K562 (cell line): ENCODE measurements around the gene SHOX. TPM values are rescaled to one million over a fixed set of nuclear protein-coding genes. Genes with fewer than 3 reads are reported as not detected.

ENCODE experiments used
- ATAC-seq: fragments of 200-7000 bp; cut with Tn5 transposase; 3 replicates; pipeline ENCODE4 v1.9.1; 2020; ENCODE audit warnings: moderate library complexity
- BruUV-seq: library from RNA; stranded (reverse); fragments of 400-500 nt; replicated peaks from 2 replicates; lab custom pipeline; 2021; lab: Mats Ljungman, UMichigan
- CTCF ChIA-PET: fragments of 300-600 bp; formaldehyde crosslinking; extraction: SDS; loops from one replicate; lab custom pipeline; 2021; ENCODE audit warnings: low intra/inter-chr PET ratio; lab: Yijun Ruan, JAX
- POLR2A ChIA-PET: fragments of 300-600, 350-650 bp; sonication (Branson Sonifier 250); formaldehyde crosslinking; extraction: SDS; loops from one replicate; lab custom pipeline; 2021; ENCODE audit warnings: antibody characterized with exemption, inconsistent platforms; lab: Yijun Ruan, JAX
- DNase-seq, 4 experiments: peaks; one replicate each; pipeline versions ENCODE4 v3.0.0 to v3.0.0-alpha.2; 2011 to 2018; ENCODE audit warnings: low spot score in 3 of 4, mixed read lengths in 3 of 4; ENCODE audit errors: extremely low read depth in 1 of 4
- FAIRE-seq: peaks from 2 replicates; lab custom pipeline; 2011; peaks lifted over from hg19 to GRCh38; lab: Jason Lieb, UNC
- H2AFZ ChIP-seq: 2 replicates; pipeline ENCODE4 v1.6.0; 2011; ENCODE audit warnings: low read depth, low read length, control low read depth, inconsistent platforms
- H3K27ac ChIP-seq: fragments of 200-600 bp; 3 replicates; pipeline ENCODE4 v1.8.0; 2011; ENCODE audit warnings: low read depth, mild to moderate bottlenecking, control low read depth, inconsistent platforms, low read length, moderate library complexity, mixed read lengths; ENCODE audit errors: extremely low read depth
- H3K27me3 ChIP-seq, 2 experiments: fragments of 300-600 bp in 1 of 2; 2 replicates in 1 of 2; 3 replicates in 1 of 2; pipeline versions ENCODE4 v1.6.0 to v1.8.0; 2011; ENCODE audit warnings: inconsistent platforms in 2 of 2, low read length in 2 of 2, mild to moderate bottlenecking in 1 of 2, mixed read lengths in 1 of 2, moderate library complexity in 1 of 2; ENCODE audit not compliant: control insufficient read depth in 2 of 2, insufficient read depth in 2 of 2
- H3K36me3 ChIP-seq: fragments of 300-600 bp; 3 replicates; pipeline ENCODE4 v1.8.0; 2011; ENCODE audit warnings: mild to moderate bottlenecking, low read length, inconsistent platforms; ENCODE audit not compliant: control insufficient read depth, insufficient read depth
- H3K4me1 ChIP-seq, 2 experiments: fragments of 200-600 bp in 1 of 2; replicated peaks in 1 of 2; 2 replicates in 1 of 2; 3 replicates in 1 of 2; pipeline versions ENCODE4 v1.5.1 to v1.8.0; 2011; ENCODE audit warnings: inconsistent platforms in 2 of 2, low read length in 2 of 2, mild to moderate bottlenecking in 1 of 2, mixed read lengths in 1 of 2, moderate library complexity in 1 of 2; ENCODE audit not compliant: control insufficient read depth in 2 of 2, insufficient read depth in 2 of 2
- H3K4me2 ChIP-seq: 2 replicates; pipeline ENCODE4 v1.6.1; 2011; ENCODE audit warnings: low read length, control low read depth, inconsistent platforms, mixed read lengths; ENCODE audit not compliant: insufficient read depth
- H3K4me3 ChIP-seq: fragments of 200-600 bp; sonication (generic), shearing (Covaris generic); 2 replicates; pipeline ENCODE4 v1.5.1; 2016; ENCODE audit warnings: control low read depth, inconsistent platforms
- H3K79me2 ChIP-seq: fragments of 200-600 bp; 3 replicates; pipeline ENCODE4 v1.8.0; 2011; ENCODE audit warnings: low read length, inconsistent platforms; ENCODE audit not compliant: control insufficient read depth, insufficient read depth
- H3K9ac ChIP-seq, 2 experiments: 2 replicates each; pipeline versions ENCODE4 v1.6.0 to v1.6.1; 2011; ENCODE audit warnings: low read depth in 2 of 2, low read length in 2 of 2, control low read depth in 1 of 2, inconsistent platforms in 1 of 2, mild to moderate bottlenecking in 1 of 2, mixed read lengths in 1 of 2; ENCODE audit not compliant: insufficient read depth in 1 of 2
- H3K9me1 ChIP-seq: one replicate; pipeline ENCODE4 v1.6.0; 2011; ENCODE audit warnings: inconsistent platforms, mild to moderate bottlenecking, low read length, moderate library complexity; ENCODE audit not compliant: control insufficient read depth, insufficient read depth
- H3K9me3 ChIP-seq: replicated peaks from 2 replicates; pipeline ENCODE4 v1.5.1; 2011; ENCODE audit warnings: low read depth, low read length, inconsistent platforms; ENCODE audit not compliant: control insufficient read depth, insufficient read depth
- H4K20me1 ChIP-seq: replicated peaks from 2 replicates; pipeline ENCODE4 v1.6.1; 2011; ENCODE audit warnings: low read length, inconsistent platforms, mixed read lengths; ENCODE audit not compliant: control insufficient read depth, insufficient read depth
- CAMTA2 ChIP-seq: fragments of 250-450 bp; sonication (Bioruptor Pico); conservative IDR thresholded peaks from 2 replicates; pipeline ENCODE4 v1.5.1; 2022
- HMG20B ChIP-seq: fragments of 250-450 bp; sonication (Bioruptor Pico); IDR thresholded peaks from 2 replicates; pipeline ENCODE4 v1.5.0; 2021; ENCODE audit warnings: mild to moderate bottlenecking
- KLF10 ChIP-seq: fragments of 250-450 bp; sonication (Bioruptor Pico); IDR thresholded peaks from 2 replicates; pipeline ENCODE4 v1.6.1; 2021; ENCODE audit warnings: matching md5 sums
- MBD2 ChIP-seq: sonication (generic); IDR thresholded peaks from 2 replicates; pipeline ENCODE4 v1.6.1; 2016; ENCODE audit warnings: low read depth, borderline replicate concordance
- OTX1 ChIP-seq: fragments of 450-650 bp; formaldehyde crosslinking; IDR thresholded peaks from 2 replicates; pipeline ENCODE4 v1.4.0; 2022; ENCODE audit warnings: mild to moderate bottlenecking
- POLR2H ChIP-seq: IDR thresholded peaks from 2 replicates; pipeline ENCODE4 v1.6.1; 2016; ENCODE audit warnings: missing genetic modification characterization, low read depth, mild to moderate bottlenecking, control low read depth, missing compliant biosample characterization, moderate library complexity
- PTBP1 ChIP-seq: fragments of 200-400 bp; formaldehyde crosslinking; IDR thresholded peaks from 2 replicates; pipeline ENCODE4 v1.6.1; 2017; ENCODE audit warnings: low read depth, low read length
- SAFB2 ChIP-seq: fragments of 200-400 bp; formaldehyde crosslinking; IDR thresholded peaks from 2 replicates; pipeline ENCODE4 v1.6.1; 2018; ENCODE audit warnings: borderline replicate concordance, low read length, low read depth, moderate library complexity; ENCODE audit not compliant: severe bottlenecking
- XRCC4 ChIP-seq: IDR thresholded peaks from one replicate; pipeline ENCODE4 v1.6.1; 2011; ENCODE audit not compliant: insufficient read depth, insufficient read length; ENCODE audit errors: extremely low read depth
- ZNF23 ChIP-seq: fragments of 250-450 bp; sonication (Bioruptor Pico); IDR thresholded peaks from 2 replicates; pipeline ENCODE4 v1.4.0; 2020; ENCODE audit warnings: mild to moderate bottlenecking
- ZNF444 ChIP-seq: fragments of 250-450 bp; sonication (Bioruptor Pico); IDR thresholded peaks from 2 replicates; pipeline ENCODE4 v1.4.0; 2020; ENCODE audit warnings: mild to moderate bottlenecking, moderate library complexity
- ZNF445 ChIP-seq: fragments of 250-450 bp; sonication (Bioruptor Pico); IDR thresholded peaks from 2 replicates; pipeline ENCODE4 v1.4.0; 2020; ENCODE audit warnings: low read depth, mild to moderate bottlenecking, moderate library complexity
- WGBS: fragments of 100-300 bp; shearing (Covaris generic); methylation state at CpG from one replicate; pipeline ENCODE4 v1.1.6; 2016; ENCODE audit warnings: low coverage, mixed read lengths; ENCODE audit not compliant: insufficient coverage; ENCODE audit errors: missing lambda C conversion rate; 5-methylcytosine and 5-hydroxymethylcytosine counted together
- in situ Hi-C: fragments of 300-500 bp; cut with MboI; formaldehyde crosslinking; loops from 4 replicates; pipeline ENCODE4 v1.15.0; 2018; ENCODE audit warnings: inconsistent platforms, mixed read lengths
- intact Hi-C: fragments of 100-400 bp; cut with micrococcal nuclease; formaldehyde crosslinking; loops from 2 replicates; pipeline ENCODE4 v1.14.2; 2022
- polyA plus RNA-seq, 8 experiments: library from polyadenylated mRNA; depleted of rRNA in 4 of 8; stranded (reverse) in 5 of 8; unstranded in 3 of 8; fragments of >200 nt; fragmentation: Nextera tagmentation in 2 of 8; fragmentation: Illumina TruSeq in 1 of 8; extraction: Ambion mirVana in 2 of 8; extraction: Trizol in 1 of 8; gene quantifications; 2 replicates each; pipeline versions ENCODE4 v1.2.1 to v1.2.3, GENCODE V29; 2011 to 2014; ENCODE audit warnings: inconsistent platforms in 1 of 8, missing spikeins in 1 of 8
- total RNA-seq, 7 experiments: library from RNA; depleted of rRNA in 6 of 7; stranded (reverse); fragments of >200 nt in 6 of 7; fragmentation: Illumina TruSeq in 2 of 7; extraction: Trizol in 2 of 7; gene quantifications; 2 replicates each; pipeline versions ENCODE4 v1.2.1 to v1.2.3, GENCODE V29; 2011 to 2021; ENCODE audit warnings: low replicate concordance in 1 of 7
- TF ChIP-seq, protein P1 (sequence below): fragments of 450-650 bp; IDR thresholded peaks from 2 replicates; pipeline ENCODE4 v1.6.1; 2018; ENCODE audit warnings: mild to moderate bottlenecking, low read depth; ENCODE audit not compliant: partially characterized antibody
- TF ChIP-seq, protein P2 (sequence below): fragments of 150-350 bp; conservative IDR thresholded peaks from 2 replicates; pipeline ENCODE4 v1.6.1; 2014; ENCODE audit warnings: low read length

SHOX gene
- total and polyA plus RNA-seq, 9 of the 15 experiments (the other 6 are each of a cell fraction or from before 2014, with no cell fraction given): not detected

DNA sequence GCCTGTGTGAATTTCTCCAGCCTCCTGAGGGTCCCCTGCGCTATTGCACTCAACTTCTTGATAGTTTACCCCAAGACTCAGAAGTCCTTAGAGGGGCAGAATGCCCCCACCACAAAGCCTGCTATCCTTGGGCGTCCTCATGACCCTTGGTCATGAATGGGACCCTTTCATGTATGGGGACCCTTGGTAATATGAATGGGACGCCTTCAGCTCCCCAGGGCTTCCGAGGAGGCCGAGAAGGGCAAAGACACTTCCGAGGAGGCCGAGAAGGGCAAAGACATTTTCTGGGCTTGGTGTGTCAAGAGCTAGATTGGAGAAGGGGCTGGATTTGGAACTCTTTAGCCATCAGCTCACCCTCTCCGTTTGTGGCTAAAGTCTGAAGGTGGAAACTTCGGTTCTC lies 8.6 kb downstream of the SHOX start:
- Histone ChIP-seq H3K4me3 (no peak overlapping the region), H3K4me1 (no peaks in the 10 kb centered on the region), H3K27ac (no peak overlapping the region), H3K9me1 (no peaks in the 10 kb centered on the region), H4K20me1 (no peaks in the 10 kb centered on the region), H3K9me3 (no peaks in the 10 kb centered on the region), H3K4me2 (no peak overlapping the region), H2AFZ (no peak overlapping the region), H3K27me3 (peaks cover 0 to 4% of the 10 kb centered on the region in 2 experiments; a peak in 1 of 5 replicates), H3K79me2 (no peaks in the 10 kb centered on the region), H3K9ac (no peak overlapping the region), H3K36me3 (no peaks in the 10 kb centered on the region)
- intact Hi-C loops: no loop called here
- TF ChIP-seq ZNF444 (no peak), KLF10 (CRISPR knock-in tag) (no peak), OTX1 (no peak), ZNF445 (CRISPR knock-in tag) (no peak), PTBP1 (no peak), SAFB2 (no peak), POLR2H (tag) (no peak), CAMTA2 (CRISPR knock-in tag) (no peak), ZNF23 (CRISPR knock-in tag) (no peak), MBD2 (no peak), HMG20B (no peak), XRCC4 (no peak)
- TF ChIP-seq, protein P1, sequence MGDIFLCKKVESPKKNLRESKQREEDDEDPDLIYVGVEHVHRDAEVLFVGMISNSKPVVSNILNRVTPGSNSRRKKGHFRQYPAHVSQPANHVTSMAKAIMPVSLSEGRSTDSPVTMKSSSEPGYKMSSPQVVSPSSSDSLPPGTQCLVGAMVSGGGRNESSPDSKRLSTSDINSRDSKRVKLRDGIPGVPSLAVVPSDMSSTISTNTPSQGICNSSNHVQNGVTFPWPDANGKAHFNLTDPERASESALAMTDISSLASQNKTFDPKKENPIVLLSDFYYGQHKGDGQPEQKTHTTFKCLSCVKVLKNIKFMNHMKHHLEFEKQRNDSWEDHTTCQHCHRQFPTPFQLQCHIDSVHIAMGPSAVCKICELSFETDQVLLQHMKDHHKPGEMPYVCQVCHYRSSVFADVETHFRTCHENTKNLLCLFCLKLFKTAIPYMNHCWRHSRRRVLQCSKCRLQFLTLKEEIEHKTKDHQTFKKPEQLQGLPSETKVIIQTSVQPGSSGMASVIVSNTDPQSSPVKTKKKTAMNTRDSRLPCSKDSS: no peak
- TF ChIP-seq, protein P2, sequence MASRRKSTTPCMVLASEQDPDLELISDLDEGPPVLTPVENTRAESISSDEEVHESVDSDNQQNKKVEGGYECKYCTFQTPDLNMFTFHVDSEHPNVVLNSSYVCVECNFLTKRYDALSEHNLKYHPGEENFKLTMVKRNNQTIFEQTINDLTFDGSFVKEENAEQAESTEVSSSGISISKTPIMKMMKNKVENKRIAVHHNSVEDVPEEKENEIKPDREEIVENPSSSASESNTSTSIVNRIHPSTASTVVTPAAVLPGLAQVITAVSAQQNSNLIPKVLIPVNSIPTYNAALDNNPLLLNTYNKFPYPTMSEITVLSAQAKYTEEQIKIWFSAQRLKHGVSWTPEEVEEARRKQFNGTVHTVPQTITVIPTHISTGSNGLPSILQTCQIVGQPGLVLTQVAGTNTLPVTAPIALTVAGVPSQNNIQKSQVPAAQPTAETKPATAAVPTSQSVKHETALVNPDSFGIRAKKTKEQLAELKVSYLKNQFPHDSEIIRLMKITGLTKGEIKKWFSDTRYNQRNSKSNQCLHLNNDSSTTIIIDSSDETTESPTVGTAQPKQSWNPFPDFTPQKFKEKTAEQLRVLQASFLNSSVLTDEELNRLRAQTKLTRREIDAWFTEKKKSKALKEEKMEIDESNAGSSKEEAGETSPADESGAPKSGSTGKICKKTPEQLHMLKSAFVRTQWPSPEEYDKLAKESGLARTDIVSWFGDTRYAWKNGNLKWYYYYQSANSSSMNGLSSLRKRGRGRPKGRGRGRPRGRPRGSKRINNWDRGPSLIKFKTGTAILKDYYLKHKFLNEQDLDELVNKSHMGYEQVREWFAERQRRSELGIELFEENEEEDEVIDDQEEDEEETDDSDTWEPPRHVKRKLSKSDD: no peak
- in situ Hi-C loops: no loop called here
- no TSS peak for BruUV-seq
- POLR2A ChIA-PET: no interaction called here
- DNase-seq (no peak), FAIRE-seq (no peak), ATAC-seq (no peak)
- CTCF ChIA-PET: no interaction called here
- WGBS: 0% methylated on average over 5 of the region's 9 CpGs
